HuH-7.5 (cell line): Measurements from ENCODE around the gene AREL1.

Experiments used
- DNase-seq: peaks from one replicate; pipeline ENCODE4 v3.0.0; 2011; ENCODE audit warnings: low spot score

Gene AREL1

DNA sequence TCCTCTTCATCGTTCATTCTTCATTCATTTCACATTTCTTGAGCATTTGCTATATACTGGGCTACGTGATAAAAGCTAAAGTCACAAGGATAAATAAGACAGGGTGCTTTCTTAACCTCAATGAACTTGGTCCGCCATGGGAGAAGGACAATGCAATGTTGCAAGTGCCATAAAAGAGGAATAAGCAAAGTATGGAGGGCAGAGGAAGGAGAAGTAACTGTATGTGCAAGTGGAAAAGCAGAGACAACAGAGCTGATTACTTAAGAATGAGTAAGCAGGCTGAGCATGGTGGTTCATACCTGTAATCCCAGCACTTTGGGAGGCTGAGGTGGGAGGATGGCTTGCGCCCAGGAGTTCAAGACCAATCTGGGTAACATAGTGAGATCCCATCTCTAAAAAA, 14.4 kb downstream of the AREL1 start:
- DNase-seq = no peak

- DNase-seq = no peak
These were observed 14.9 kb downstream of the AREL1 start for GRCh38 chr14:74697976-74698375.

- no peak for DNase-seq
These were observed 15.3 kb downstream of the AREL1 start for GRCh38 chr14:74697543-74697942.

- DNase-seq = no peak
These were observed 15.9 kb downstream of the AREL1 start for GRCh38 chr14:74697011-74697410.

- no peak for DNase-seq
These were observed 17.5 kb downstream of the AREL1 start for GRCh38 chr14:74695406-74695805.

DNA sequence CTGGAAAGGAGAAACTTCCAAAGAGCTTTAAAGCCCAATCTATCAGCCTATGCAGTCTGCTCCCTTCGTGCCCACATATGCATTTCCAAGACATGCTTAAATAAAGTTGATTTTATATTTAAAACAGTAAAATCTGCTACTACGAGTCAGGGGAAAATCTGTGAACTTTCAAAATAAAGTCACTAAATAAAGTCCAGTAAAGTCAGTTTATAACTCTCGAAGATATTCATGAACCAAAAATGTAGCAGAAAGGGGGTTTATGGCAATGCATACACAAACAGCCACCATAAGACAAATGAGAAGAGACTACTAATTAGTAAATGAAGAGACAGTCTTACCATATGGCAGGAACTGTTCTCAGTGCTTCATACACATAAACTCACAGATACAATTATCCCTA, 19.7 kb downstream of the AREL1 start:
- DNase-seq = no peak

DNA sequence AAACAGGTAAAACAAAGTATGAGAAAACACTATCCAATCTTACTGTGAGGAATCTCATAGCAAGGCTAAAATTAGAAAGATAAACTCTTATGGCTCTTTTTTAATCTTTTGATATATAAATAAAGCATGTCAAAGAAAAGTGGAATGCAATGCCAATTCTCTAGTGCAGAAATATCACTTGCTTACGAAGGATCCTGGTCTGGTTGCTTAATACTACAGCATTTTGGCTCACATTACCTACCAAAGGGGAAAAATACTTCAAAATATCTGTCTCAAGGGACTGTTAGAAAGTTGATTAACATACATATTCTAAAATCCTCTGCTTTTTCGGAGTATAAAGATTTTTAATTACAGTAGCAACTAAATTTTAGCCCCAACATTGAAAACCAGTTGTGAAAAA, 21.4 kb downstream of the AREL1 start:
- DNase-seq = no peak

- no peak for DNase-seq
These were observed 26.8 kb downstream of the AREL1 start for GRCh38 chr14:74685921-74686678.

DNA sequence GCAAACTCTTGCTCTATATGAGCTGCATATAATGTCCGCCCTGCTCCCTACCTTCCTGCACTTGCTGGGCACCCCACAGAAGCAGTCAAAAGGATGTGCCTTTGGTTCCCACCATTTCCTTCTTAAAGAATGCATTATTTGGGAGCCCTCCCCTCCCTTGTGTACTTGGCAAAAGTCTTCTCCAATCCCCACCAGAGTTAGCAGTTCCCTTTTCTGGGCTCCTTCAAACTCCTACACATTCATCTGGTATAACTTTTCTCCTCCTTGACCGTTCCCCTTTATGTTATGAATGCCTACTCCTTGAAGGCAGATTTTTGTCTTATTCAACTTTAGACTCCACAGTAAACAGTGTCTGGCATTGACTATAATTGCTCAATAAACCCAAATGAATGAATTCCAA, 27.8 kb downstream of the AREL1 start:
- DNase-seq = no peak

DNA sequence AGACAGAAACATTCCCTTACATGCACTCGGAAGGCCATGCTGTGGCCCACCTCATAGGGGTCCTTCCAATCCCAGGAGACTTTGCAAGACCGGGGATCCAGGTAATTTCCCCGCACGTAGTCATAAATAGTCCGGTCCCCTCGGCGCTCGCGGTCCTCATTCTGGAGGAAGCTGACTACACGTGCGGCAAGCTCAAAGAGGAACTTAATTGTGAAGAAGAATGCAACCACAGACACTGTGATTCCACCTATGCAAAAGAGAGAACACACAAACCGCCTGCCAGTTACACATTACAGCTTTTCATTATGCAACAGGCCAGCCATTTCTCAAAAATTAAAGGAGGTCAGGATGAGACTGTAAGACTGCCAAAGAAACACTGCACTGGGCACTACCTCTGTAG, 28.4 kb downstream of the AREL1 start:
- DNase-seq = no peak

GRCh38 chr14:74683406-74683805, 29.5 kb downstream of the AREL1 start:
- DNase-seq = no peak

- DNase-seq = no peak
These were observed 30.5 kb downstream of the AREL1 start for GRCh38 chr14:74682169-74682952.

- DNase-seq = no peak
These were observed 37.7 kb downstream of the AREL1 start for GRCh38 chr14:74675219-74675618.

- no peak for DNase-seq
These were observed 39.1 kb downstream of the AREL1 start for GRCh38 chr14:74673768-74674167.

DNA sequence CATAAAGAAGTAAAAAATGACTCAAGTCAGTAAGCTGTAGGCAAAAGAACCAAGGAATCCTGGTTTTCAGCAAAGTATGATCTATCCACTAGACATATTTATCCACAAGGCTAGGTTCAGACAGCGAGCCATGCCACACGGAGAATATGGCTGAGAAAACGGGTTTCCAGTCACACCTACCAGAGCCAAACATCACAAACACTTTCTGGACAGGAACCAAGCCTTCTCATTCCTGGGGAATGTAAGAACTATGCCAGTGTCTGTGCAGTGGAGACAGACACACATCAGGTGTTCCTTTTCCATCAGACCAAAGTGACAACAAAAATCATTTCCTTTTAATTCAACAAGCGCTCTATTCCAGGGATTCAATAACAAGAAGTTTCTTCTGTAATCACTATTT, 41.1 kb downstream of the AREL1 start:
- DNase-seq = no peak

GRCh38 chr14:74670726-74671411, 42.0 kb downstream of the AREL1 start:
- no peak for DNase-seq

DNA sequence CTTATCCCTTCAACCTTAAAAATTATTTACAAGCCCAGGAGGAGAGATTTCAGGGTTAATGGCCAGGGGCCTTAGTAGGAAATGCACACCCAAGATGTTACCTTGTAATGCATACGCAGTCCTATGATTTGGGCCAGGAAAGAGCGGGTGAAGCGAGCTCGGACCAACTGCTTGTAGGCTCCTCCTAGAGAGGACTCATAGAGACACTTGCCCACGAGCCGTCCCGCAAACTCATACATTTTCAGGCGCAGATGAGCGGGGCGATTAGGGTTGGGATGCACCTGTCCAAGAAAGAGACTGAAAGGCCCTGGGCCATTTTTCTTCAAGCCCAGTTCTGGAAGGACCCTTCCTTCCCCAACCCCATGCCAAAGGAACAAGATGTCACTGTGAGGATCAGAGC, 43.0 kb downstream of the AREL1 start:
- no peak for DNase-seq

- DNase-seq = no peak
These were observed 43.6 kb downstream of the AREL1 start for GRCh38 chr14:74669256-74669655.

DNA sequence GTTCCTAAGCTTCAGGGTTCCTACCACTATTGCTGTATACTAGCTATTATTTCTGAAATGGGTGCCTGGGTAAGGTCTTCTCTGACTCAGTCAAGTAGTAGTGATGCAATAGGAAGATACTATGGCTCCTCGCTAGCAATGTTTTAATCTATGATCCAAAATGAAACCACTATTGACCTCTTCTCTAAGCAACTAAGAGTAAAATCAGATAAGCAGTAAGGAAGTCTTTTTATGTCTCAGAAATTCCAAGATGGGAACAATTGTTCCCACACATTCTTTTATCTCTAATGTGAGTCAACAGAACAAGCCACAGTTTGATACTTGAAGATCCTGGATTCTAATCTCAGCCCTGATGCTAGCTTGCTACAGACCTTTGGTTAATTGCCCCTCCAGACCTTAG, 45.1 kb downstream of the AREL1 start:
- DNase-seq = no peak

- DNase-seq = no peak
These were observed 48.2 kb downstream of the AREL1 start for GRCh38 chr14:74664717-74665116.

- DNase-seq = no peak
These were observed 49.0 kb downstream of the AREL1 start for GRCh38 chr14:74663884-74664283.

GRCh38 chr14:74661726-74662450, 51.0 kb downstream of the AREL1 start:
- no peak for DNase-seq
